Gastrocnemius medialis (tissue), 4 donors: ENCODE results near the gene CDC5L.

ENCODE experiments used
- POLR2A ChIP-seq, 2 donors: fragments of 450-650 bp; IDR thresholded peaks; one replicate each; pipeline ENCODE4 v1.6.1; 2017; ENCODE audit warnings: antibody characterized with exemption in 2 of 2, mild to moderate bottlenecking in 2 of 2, moderate library complexity in 2 of 2
- TF ChIP-seq, protein P1 (sequence below), 5 experiments: fragments of 450-650 bp in 3 of 5; fragments of 200-600 bp in 2 of 5; sonication (generic) in 2 of 5; IDR thresholded peaks in 4 of 5; conservative IDR thresholded peaks in 1 of 5; 1 replicate in 4 of 5; 2 replicates in 1 of 5; pipeline ENCODE4 v1.5.1; 2016 to 2019; ENCODE audit warnings: antibody characterized with exemption in 5 of 5, mild to moderate bottlenecking in 3 of 5, moderate library complexity in 3 of 5

DNA sequence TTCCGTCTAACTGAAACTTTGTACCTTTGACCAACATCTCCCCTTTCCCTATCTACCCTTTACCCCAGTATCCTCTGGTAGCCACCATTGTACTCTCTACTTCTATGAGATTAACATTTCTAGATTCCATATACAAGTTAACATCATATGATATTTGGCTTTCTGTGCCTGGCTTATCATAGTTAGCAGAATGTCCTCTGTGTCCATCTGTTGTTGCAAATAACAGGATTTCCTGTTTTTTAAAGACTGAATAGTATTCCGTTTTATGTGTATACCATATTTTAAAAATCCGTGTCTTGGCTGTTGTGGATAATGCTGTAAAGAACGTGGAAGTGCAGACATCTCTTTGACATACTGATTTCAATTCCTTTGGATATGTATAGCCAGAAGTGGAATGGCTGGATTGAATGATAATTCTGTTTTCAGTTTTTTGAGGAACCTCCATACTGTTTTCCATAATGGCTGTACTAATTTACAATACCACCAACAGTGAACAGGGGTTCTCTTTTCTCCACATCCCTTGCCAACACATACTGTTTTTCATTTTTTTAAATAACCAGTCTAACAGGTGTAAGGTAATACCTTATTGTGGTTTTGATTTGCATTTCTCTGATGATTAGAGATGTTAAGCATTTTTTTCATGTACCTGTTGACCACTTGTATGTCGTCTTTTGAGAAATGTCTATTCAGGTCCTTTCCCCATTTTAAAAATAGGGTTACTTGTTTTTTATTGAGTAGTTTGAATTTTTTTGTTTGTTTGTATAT lies 53.8 kb downstream of the CDC5L start:
- TF ChIP-seq, protein P1, sequence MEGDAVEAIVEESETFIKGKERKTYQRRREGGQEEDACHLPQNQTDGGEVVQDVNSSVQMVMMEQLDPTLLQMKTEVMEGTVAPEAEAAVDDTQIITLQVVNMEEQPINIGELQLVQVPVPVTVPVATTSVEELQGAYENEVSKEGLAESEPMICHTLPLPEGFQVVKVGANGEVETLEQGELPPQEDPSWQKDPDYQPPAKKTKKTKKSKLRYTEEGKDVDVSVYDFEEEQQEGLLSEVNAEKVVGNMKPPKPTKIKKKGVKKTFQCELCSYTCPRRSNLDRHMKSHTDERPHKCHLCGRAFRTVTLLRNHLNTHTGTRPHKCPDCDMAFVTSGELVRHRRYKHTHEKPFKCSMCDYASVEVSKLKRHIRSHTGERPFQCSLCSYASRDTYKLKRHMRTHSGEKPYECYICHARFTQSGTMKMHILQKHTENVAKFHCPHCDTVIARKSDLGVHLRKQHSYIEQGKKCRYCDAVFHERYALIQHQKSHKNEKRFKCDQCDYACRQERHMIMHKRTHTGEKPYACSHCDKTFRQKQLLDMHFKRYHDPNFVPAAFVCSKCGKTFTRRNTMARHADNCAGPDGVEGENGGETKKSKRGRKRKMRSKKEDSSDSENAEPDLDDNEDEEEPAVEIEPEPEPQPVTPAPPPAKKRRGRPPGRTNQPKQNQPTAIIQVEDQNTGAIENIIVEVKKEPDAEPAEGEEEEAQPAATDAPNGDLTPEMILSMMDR (IDR thresholded peaks at IDR 0.05 in 4 of 5, conservative IDR thresholded peaks at IDR 0.05 in 1 of 5): no peak
- no peak for TF ChIP-seq POLR2A (IDR thresholded peaks at IDR 0.05)
